SK-N-MC (cell line): ENCODE measurements around the gene NUDT6.
"Not testable (repeated sequence)": the region's sequence is repeated elsewhere in the genome, so short reads cannot be mapped to it uniquely, and the experiment has no call there.

Experiments used
- DNase-seq: peaks from one replicate; pipeline ENCODE4 v3.0.0-alpha.2; 2011; ENCODE audit warnings: low read depth, low spot score
- H3K27ac ChIP-seq: fragments of 200-600 bp; sonication (generic); 2 replicates; pipeline ENCODE4 v1.5.1; 2016; ENCODE audit warnings: mixed run types
- H3K36me3 ChIP-seq: fragments of 200-600 bp; sonication (generic); 2 replicates; pipeline ENCODE4 v1.6.1; 2017; ENCODE audit warnings: antibody characterized with exemption, low read length, mixed read lengths; ENCODE audit not compliant: insufficient read depth
- H3K4me3 ChIP-seq: fragments of 200-600 bp; sonication (generic); 2 replicates; pipeline ENCODE4 v1.5.1; 2016
- H3K9ac ChIP-seq: fragments of 200-600 bp; sonication (generic); 2 replicates; pipeline ENCODE4 v1.8.0; 2017; ENCODE audit warnings: mixed run types, mixed read lengths; ENCODE audit not compliant: insufficient read length
- H3K9me3 ChIP-seq: fragments of 200-600 bp; sonication (generic); 2 replicates; pipeline ENCODE4 v1.6.1; 2017; ENCODE audit warnings: low read depth, mild to moderate bottlenecking, antibody characterized with exemption, low read length, moderate library complexity, mixed read lengths
- EZH2 ChIP-seq: fragments of 200-600 bp; sonication (generic); IDR thresholded peaks from one replicate; pipeline ENCODE4 v1.6.1; 2017; ENCODE audit warnings: antibody characterized with exemption
- FOXP2 ChIP-seq: optimal IDR thresholded peaks from 2 replicates; pipeline ENCODE3; 2011; ENCODE audit warnings: mild to moderate bottlenecking, moderate library complexity; ENCODE audit not compliant: insufficient read depth; ENCODE audit errors: extremely low read length, control extremely low read depth
- POLR2AphosphoS5 ChIP-seq: IDR thresholded peaks from 2 replicates; pipeline ENCODE4 v1.6.1; 2012; ENCODE audit warnings: mild to moderate bottlenecking, low read depth, low read length, borderline replicate concordance

Gene NUDT6

DNA sequence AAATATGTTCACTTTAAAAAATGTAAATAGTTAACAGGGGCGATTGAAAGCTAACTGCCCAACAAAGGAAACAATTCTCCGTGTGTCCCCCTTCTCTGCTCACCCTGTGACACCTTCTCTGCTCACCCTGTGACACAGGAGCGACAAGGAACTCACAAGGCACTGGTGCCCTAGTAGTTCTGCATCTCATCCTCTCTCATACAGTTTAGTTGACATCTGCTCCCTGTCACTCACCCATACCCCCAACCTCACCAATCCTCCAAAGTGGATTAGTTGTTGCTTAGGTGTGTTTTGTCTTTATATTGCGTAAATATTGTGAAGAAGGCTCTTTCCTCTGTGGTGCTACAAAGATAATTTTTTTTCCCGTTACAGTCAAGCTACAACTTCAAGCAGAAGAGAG lies 46.4 kb downstream of the NUDT6 start:
- TF ChIP-seq FOXP2 (no peak), POLR2AphosphoS5 (no peak), EZH2 (no peak)
- no peaks in the 10 kb centered on the region for H3K9me3 ChIP-seq
- H3K27ac ChIP-seq: no peak overlapping the region
- H3K9ac ChIP-seq: no peak overlapping the region
- no peaks in the 10 kb centered on the region for H3K36me3 ChIP-seq
- DNase-seq: no peak
- H3K4me3 ChIP-seq: no peak overlapping the region

DNA sequence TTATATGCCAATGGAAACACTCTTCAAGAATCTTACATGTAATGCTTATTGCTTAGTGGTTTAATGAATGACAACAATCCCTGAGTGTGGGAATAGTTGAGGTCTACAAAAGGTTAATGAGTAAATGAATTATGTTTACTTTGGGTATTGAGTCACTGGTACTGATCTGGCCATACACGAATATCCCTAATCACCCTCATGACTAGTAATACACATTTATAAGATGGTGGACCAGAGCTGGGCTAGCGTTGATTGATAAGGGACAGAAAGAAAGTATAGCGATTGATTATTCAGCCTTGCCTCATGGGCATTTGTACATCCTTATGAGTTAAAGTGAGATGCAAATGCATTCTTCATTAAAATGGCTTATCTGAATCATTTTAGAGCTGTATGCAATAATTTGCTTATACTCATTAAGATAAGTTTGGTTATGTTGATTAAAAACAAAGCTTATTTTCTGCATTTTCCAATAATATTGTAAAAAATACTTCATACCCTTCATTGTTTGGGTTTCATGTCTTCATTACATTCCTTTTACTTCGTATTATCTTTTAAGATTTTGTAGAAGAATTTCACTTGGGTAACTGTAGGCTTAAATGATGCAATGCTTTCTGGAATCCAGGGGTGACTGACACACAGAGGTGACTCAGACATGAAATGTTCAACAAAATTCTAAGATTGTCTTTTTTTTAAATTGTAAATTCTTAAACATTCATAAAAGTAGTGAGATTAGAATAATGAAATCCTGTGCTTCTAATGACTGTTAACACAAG lies 48.4 kb downstream of the NUDT6 start:
- Histone ChIP-seq H3K9ac (no peak overlapping the region), H3K27ac (no peak overlapping the region), H3K36me3 (no peaks in the 10 kb centered on the region), H3K4me3 (no peak overlapping the region), H3K9me3 (no peaks in the 10 kb centered on the region)
- TF ChIP-seq EZH2 (no peak), FOXP2 (no peak), POLR2AphosphoS5 (no peak)
- no peak for DNase-seq

- TF ChIP-seq POLR2AphosphoS5 (no peak), EZH2 (no peak), FOXP2 (no peak)
- H3K27ac ChIP-seq: no peak overlapping the region
Observed at GRCh38 chr4:122873146-122873545, 49.3 kb downstream of the NUDT6 start.

DNA sequence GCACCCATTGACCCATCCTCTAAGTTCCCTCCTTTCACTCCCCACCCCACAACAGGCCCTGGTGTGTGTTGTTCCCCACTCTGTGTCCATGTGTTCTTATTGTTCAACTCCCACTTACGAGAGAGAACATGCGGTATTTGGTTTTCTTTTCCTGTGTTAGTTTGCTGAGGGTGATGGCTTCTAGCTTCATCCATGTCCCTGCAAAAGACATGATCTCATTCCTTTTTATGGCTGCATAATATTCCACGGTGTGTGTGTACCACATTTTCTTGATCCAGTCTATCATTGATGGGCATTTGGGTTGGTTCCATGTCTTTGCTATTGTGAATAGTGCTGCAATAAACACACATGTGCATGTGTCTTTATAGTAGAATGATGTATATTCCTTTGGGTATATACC lies 54.2 kb downstream of the NUDT6 start:
- not testable (repeated sequence) for H3K36me3 ChIP-seq, H3K4me3 ChIP-seq, H3K9me3 ChIP-seq, H3K9ac ChIP-seq, DNase-seq, H3K27ac ChIP-seq

More at GRCh38 chr4:122873146-122873545, 49.3 kb downstream of the NUDT6 start:
- no peak overlapping the region for H3K4me3 ChIP-seq
- no peaks in the 10 kb centered on the region for H3K9me3 ChIP-seq
- H3K9ac ChIP-seq: no peak overlapping the region
- no peaks in the 10 kb centered on the region for H3K36me3 ChIP-seq
- DNase-seq: no peak

DNA sequence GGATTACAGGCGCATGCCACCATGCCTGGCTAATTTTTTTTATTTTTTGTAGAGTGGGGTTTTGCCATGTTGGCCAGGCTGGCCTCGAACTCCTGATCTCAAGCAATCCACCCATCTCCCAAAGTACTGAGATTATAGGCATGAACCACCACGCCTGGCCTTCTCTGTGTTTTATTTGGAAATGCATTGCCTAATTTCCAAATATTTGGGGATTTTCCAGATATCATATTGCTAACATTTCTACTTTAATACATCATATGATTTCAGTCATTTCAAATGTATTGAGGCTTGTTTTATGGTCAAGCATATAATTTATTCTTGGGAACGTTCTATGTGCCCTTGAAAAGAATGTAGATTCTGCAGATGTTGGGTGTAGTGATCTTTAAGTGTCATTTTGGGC lies 57.0 kb downstream of the NUDT6 start:
- Histone ChIP-seq H3K36me3 (no peaks in the 10 kb centered on the region), H3K9me3 (no peaks in the 10 kb centered on the region), H3K9ac (no peak overlapping the region), H3K27ac (no peak overlapping the region), H3K4me3 (no peak overlapping the region)
- TF ChIP-seq POLR2AphosphoS5: no peak
- DNase-seq: no peak

DNA sequence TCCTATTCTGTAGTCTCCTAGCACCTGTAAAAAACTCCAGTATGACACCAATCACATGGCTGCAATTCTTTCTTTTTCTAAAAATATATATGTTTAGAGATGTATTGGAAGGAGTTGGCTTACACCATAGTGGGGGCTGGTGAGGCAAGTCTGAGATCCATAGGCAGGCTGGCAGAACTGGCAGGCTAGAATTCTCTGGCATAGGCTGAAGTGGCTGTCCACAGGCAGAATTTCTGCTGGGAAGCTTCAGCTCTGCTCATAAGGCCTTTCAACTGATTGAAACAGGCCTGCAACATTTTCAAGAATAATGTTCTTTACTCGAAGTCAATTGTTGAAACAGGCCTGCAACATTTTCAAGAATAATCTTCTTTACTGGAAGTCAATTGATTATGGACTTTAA lies 58.8 kb downstream of the NUDT6 start:
- DNase-seq: no peak
- H3K9me3 ChIP-seq: no peaks in the 10 kb centered on the region
- H3K36me3 ChIP-seq: no peaks in the 10 kb centered on the region
- TF ChIP-seq FOXP2 (no peak), POLR2AphosphoS5 (no peak), EZH2 (no peak)
- H3K27ac ChIP-seq: no peak overlapping the region
- no peak overlapping the region for H3K4me3 ChIP-seq
- no peak overlapping the region for H3K9ac ChIP-seq

DNA sequence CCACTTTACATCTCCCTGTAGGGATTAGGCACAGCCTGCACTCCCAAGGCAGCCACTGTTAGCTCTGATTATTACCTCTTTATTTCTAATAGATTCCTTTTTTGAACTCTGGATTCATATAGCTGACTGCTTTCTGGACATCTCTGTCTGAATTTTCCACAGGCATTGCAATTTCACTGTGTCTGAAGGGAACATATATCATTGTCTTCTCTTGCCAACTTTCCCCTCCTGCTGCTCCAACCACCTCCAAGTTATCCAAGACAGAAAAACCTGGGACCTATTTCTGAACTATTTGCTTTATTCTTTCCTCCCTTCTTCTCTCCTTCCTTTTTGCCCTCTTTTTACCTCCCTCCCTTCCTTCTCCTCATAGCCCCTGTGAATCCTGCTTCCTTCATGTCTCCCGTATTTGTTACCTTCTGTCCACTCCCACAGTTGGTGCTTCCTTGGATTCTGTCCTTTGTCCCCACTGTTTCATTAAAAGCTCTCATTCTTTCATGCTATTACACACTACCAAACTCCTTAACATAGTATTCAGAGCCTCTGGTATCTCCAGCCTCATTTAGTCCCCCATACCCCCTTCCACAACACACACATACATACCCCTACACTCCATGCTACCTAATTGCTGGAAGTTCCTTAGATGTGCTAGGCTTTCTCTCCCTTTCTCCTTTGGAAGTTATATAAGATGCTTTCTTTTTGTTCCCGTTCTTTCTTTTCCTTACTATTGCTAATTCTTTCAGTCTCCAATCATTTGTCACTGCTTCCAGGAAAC lies 61.0 kb downstream of the NUDT6 start:
- Histone ChIP-seq H3K9me3 (no peaks in the 10 kb centered on the region), H3K4me3 (no peak overlapping the region), H3K9ac (no peak overlapping the region), H3K36me3 (no peaks in the 10 kb centered on the region), H3K27ac (no peak overlapping the region)
- no peak for DNase-seq
- TF ChIP-seq FOXP2 (no peak), POLR2AphosphoS5 (no peak), EZH2 (no peak)

DNA sequence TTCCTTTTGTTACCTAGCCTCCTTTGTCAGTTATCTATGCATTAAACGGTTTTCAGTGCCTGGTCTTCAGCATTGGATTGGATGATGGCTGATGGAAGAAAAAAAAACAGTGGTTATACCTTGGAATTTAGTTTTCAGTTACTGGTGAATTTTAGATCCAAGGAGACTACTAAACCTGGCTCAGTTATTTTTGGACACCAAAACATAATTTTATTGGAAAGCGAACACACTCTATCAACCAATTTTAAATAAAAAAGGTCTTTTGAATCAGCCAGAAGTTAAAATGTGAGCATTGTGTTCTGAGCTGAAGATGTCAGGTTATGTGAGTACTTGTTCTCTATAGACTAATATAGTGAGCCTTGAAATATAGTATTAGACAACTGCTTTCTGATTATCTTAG lies 63.7 kb downstream of the NUDT6 start:
- Histone ChIP-seq H3K36me3 (no peaks in the 10 kb centered on the region), H3K9me3 (no peaks in the 10 kb centered on the region), H3K27ac (no peak overlapping the region), H3K9ac (no peak overlapping the region), H3K4me3 (no peak overlapping the region)
- TF ChIP-seq FOXP2 (no peak), EZH2 (no peak), POLR2AphosphoS5 (no peak)
- no peak for DNase-seq
